ENCODE results near the gene TCEAL4.

The TCEAL4 gene

GRCh38 chrX:103585411-103586313 lies at the start of gene TCEAL4:
TCEAL4 (plus strand) TSS chrX:103585515; CDS start chrX:103586676, 1,161 bp downstream.
- no peak for DNase-seq (ENCODE audit: low read depth, low spot score)

GRCh38 chrX:103536071-103536470 lies 49.2 kb upstream of the TCEAL4 start:
- no peak for DNase-seq (ENCODE audit: low read depth, low spot score)

DNA sequence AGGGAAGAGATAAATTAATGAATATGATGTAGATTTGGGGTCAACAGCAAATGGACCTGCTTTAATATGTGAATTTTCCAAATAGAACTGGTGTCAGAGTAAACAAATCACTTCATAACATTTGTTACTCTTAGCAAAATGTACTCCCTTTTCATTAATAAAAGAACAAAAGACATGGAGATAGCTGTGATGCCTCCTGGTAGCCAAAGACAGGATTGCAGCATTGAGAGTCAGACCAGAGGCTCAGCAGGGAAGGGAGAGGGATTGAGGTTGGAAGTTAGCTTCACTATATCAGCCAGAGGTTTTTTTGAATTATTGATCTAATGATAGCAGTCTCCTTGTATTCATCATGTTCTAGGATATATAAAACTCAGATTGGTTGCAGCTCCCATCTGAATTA lies 48.6 kb upstream of the TCEAL4 start:
- DNase-seq (ENCODE audit: low read depth, low spot score): no peak

- no peak for DNase-seq (ENCODE audit: low read depth, low spot score)
These were observed 47.4 kb upstream of the TCEAL4 start for GRCh38 chrX:103537871-103538387.

DNA sequence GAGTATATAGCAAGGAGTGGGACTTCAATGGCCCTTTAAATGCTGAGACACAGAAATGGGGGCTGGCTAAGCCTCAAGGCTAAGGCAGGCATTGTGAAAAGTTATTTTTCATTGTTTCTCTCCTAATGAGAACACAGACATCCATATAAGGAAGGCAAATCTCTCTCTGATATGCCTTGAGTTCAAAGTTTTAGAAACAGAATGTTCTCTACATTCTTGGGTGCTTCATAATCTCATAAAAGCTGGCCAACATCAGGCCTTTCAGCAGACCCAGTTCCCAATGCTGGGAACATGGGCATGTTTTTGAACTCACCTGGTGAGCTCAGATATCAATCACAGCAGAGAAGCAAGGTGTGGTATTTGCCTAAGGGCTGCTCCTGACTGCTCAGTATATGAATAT lies 46.6 kb upstream of the TCEAL4 start:
- no peak for DNase-seq (ENCODE audit: low read depth, low spot score)

GRCh38 chrX:103539695-103540094 lies 45.6 kb upstream of the TCEAL4 start:
- no peak for DNase-seq (ENCODE audit: low read depth, low spot score)

DNA sequence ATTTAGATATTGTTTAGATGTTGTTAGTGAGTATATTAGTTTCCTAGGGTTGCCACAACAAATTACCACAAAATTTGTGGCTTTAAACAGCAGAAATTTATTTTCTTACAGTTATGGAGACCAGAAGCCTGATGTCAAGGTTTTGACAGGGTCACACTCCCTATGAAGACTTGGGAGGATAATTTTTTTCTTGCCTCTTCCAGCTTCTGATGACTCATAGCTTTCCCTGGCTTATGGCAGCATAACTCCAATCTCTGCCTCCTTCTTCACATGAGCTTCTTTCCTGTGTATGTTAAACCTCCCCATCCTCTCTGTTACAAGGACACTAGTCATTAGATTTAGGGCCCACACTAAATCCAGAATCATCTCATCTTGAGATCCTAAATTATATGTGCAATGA lies 45.2 kb upstream of the TCEAL4 start:
- no peak for DNase-seq (ENCODE audit: low read depth, low spot score)

DNA sequence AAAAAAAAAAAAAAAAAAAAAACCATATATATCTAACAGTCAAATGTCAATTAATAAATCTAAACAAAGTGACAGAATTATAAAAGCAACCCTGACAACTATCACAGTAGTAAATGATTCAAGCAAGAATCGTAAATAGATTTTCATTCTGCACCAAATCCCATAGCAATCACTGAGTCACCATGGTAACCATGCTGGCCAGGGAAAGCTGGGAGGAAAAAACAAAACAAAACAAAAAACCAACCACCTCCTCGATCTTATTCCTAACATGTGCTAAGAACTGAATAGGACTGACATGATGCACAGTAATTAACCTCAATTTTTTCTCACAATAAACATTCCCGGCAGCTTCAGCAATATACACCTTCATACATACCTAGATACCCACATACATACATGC lies 35.4 kb upstream of the TCEAL4 start:
- no peak for DNase-seq (ENCODE audit: low read depth, low spot score)

DNA sequence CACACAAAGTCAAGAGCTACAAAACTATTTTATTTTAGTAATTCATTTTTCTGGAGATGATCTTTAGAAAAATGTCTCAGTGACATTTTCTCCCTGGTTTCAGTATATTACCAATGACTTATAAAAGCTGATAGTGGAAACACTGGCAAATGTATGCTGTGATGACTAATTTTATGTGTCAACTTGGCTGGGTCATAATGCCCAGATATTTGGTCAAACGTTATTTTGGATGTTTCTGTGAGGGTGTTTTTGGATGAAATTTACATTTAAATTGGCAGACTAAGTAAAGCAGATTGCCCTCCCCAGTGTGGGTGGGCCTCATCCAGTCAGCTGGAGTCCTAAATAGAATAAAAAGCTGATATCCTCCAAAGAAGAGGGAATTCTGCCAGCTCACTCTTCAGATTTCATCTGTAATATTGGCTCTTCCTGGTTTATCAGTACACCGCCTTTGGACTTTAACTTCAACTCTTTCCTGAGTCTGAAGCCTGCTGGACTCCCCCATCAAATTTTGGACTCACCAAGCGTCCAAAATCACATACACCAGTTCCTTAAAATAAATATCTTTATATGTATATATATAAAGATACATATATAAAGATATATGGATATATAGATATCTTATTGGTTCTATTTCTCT lies 34.8 kb upstream of the TCEAL4 start:
- no peak for DNase-seq (ENCODE audit: low read depth, low spot score)

- DNase-seq (ENCODE audit: low read depth, low spot score): no peak
These were observed 33.1 kb upstream of the TCEAL4 start for GRCh38 chrX:103552236-103552635.

DNA sequence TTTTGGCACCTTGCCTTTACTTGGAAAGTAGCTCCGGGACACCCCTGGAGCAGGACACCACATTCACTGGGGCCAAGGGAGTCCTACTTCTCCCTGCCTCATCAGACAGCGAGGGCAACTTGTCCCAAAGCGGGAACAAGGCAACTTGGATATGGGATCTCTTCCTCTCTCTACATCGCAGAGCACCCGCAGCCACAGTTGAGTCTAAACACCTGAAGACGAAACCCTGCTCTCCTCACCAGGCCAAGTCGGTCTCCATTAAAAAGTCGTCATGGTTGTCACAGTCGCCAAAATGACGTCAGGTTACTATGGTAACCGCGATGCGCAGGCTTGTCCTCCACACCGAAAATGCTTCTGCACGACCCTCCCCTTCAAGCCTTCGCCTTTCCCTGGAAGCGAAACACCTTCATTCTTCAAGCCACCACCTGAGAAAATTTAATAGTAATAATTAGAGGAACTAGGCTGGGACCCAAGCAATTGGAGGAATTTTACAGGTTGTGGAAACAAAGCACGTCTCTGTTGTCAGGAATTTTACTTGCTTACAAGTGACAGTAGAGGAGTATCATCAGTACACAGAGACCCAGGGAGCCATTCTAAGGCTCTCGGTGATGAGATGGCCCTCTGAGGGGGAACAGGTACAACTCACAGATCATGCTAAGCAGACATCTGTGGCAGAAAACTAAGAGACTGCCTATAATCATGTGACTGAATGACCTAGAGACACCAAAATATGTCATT lies 30.5 kb upstream of the TCEAL4 start:
- DNase-seq (ENCODE audit: low read depth, low spot score): no peak

DNA sequence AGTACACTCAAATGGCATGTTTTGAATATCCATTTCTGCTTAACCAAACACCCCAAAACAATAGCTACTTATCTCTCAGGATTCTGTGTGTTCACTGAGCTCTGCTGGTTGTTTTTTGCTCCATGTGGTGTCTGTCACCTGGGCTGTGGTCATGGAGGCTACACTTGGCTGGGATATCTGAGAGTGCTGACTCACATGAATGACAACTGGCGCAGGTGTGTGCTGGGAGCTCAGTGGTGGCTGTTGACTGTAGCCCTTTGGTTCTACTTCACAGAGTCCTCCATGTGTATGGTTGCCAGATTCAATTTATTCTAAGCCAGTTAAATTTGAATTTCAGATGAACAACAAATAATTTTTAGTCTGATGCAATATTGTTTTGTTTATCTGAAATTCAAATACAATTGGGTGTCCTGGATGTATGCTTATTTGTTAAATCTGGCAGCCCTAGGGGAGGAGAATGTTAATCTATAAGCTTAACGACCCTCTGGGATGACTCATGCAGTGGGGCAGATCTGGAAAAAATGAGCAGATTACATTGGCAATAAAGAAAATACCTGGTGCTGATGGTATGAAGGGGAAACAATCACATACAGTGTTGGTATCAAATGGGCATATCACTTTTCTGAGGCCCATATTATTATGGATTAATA lies 28.2 kb upstream of the TCEAL4 start:
- DNase-seq (ENCODE audit: low read depth, low spot score): no peak

GRCh38 chrX:103560256-103560655 lies 25.1 kb upstream of the TCEAL4 start:
- no peak for DNase-seq (ENCODE audit: low read depth, low spot score)

- DNase-seq (ENCODE audit: low read depth, low spot score): no peak
These were observed 22.5 kb upstream of the TCEAL4 start for GRCh38 chrX:103562801-103563200.

DNA sequence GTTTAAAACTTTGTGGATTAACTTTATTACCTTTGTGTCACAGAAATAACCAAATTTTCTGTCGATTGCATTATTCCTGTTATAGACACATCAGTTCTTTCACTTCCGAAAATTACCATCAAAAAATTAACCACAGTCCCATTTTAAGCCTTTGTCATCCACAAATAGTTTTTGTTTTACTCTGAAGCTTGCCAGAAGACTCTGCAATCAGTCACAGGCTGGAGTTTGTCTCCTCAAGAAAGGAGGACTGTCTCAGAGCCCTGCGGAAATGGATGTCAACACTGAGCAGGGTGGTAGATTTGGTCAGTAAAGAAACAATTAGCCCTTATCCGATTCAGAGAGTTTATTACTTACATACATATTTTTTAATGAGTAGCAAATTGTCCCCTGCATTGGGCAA lies 20.1 kb upstream of the TCEAL4 start:
- no peak for DNase-seq (ENCODE audit: low read depth, low spot score)

- no peak for DNase-seq (ENCODE audit: low read depth, low spot score)
These were observed 19.6 kb upstream of the TCEAL4 start for GRCh38 chrX:103565752-103566151.

GRCh38 chrX:103571121-103571520 lies 14.2 kb upstream of the TCEAL4 start:
- no peak for DNase-seq (ENCODE audit: low read depth, low spot score)

DNA sequence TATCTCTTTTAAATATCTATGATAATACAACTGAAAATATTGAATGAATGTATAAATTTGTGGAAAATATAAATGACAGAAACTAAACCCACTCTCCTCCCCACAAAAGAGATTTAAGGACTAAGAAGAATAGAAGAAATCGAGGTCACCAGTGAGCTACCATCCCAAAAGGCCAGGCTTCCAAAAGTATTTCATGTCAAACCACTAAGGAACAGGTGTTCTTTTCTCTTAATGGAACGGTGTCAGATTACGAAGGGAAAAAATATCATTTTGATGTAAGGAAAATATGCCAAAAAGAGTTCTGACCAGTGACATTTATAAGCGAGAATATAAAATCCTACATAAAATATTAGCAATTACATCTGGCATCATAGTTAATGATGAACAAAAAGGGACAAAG lies 13.6 kb upstream of the TCEAL4 start:
- no peak for DNase-seq (ENCODE audit: low read depth, low spot score)

DNA sequence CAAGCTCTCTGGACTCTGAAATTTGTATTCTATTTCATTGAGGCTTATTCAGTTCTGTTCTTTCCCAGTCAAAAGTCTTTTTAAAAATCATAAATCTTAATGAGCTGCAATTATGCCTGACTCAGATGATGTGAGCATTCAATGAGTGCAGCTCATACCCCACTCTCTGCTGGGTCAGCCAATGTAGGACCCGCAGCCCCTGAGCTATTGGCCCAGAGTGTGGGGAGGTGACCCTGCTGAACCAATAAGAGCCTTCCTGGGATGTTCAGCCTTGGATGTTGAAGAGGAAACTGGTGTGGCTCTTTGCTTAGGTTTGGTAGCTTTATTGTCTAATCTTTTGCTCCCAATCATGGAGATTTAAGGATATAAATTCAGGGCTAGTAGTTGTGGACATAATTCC lies 12.1 kb upstream of the TCEAL4 start:
- no peak for DNase-seq (ENCODE audit: low read depth, low spot score)

GRCh38 chrX:103584596-103584995 lies 719 bp upstream of the TCEAL4 start:
- DNase-seq (ENCODE audit: low read depth, low spot score): no peak

GRCh38 chrX:103586314-103586646 lies 965 bp downstream of the TCEAL4 start:
- no peak for DNase-seq (ENCODE audit: low read depth, low spot score)

DNA sequence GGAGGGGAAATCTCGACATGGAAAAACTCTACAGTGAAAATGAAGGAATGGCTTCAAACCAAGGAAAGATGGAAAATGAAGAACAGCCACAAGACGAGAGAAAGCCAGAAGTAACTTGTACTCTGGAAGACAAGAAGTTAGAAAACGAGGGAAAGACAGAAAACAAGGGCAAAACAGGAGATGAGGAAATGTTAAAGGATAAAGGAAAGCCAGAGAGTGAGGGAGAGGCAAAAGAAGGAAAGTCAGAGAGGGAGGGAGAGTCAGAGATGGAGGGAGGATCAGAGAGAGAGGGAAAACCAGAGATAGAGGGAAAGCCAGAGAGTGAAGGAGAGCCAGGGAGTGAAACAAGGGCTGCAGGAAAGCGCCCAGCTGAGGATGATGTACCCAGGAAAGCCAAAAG lies 1.3 kb downstream of the TCEAL4 start:
- DNase-seq (ENCODE audit: low read depth, low spot score): no peak

All from smooth muscle cell of the brain vasculature (primary cell).